ENCODE measurements around the gene LPIN2. TPM values are rescaled to one million over a fixed set of nuclear protein-coding genes. Genes with fewer than 3 reads are reported as not detected.
A peak's percentile ranks its signal among the peaks of the same experiment; 100 is the strongest.

The LPIN2 gene
- total and polyA plus RNA-seq, 4 donors = 58.6 to 284 (median 103) TPM

DNA sequence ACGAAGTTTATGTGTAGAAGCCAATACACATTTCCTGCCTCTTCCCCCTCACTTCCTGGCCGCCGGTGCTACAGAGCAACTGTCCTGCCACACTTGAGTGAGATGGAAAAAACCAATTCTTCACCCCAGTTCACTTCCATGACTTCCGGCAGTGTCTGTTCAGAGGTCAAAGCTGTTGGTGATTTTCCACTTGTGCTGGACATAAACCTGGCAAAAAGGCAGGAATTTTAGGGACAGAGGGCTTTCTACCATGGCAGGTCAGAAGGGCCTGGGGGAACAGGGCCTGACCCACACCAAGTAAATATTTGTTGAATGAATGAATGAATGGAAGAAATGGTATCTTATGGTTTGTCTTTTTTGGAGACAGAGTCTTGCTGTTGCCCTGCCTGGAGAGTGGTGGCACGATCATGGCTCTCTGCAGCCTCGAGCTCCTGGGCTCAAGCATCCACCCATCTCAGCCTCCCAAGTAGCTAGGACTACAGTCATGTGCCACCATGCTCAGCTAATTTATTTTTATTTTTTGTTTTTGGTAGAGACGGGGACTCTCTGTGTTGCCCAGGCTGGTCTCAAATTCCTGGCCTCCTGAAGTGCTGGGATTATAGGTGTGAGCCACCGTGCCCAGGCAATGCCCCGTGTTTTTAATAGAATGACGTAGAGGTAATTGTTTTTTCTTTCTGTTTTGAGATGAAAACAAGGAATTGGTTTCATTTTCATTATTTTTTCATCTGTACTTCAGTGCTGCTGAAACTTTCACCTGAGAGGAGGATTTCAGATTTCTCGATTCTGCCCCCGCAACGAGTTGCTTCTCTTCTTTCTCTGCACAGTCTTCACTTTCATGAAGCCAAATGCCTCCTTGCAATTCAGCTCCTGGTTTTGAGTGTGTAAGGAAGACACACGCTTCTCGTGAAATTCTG is 48.0 kb upstream of the LPIN2 start:
- H3K27me3 ChIP-seq (ENCODE audit: control insufficient read depth in 4 of 4, insufficient read depth in 4 of 4, low read length in 3 of 4) = no peaks in the 10 kb centered on the region
- DNase-seq (ENCODE audit: low spot score) = no peak
- H3K27ac ChIP-seq (ENCODE audit: low read depth in 1 of 2, low read length in 2 of 2) = peak overlapping the region; percentile 31 to 71
- H3K4me3 ChIP-seq (ENCODE audit: low read depth in 1 of 3, low read length in 3 of 3) = no peak overlapping the region
- no peak overlapping the region for H3K9ac ChIP-seq (ENCODE audit: low read depth in 1 of 2, low read length in 2 of 2)
- whole genome bisulfite sequencing = 61% methylated on average over 15 of the region's 15 CpGs
- TF ChIP-seq JUND (IDR thresholded peaks at IDR 0.05) = peak in 1 of 2 donors; percentile 20
- peak; percentile 99 for TF ChIP-seq SP1 (IDR thresholded peaks at IDR 0.05)
- TF ChIP-seq, protein P1, sequence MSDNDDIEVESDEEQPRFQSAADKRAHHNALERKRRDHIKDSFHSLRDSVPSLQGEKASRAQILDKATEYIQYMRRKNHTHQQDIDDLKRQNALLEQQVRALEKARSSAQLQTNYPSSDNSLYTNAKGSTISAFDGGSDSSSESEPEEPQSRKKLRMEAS (IDR thresholded peaks at IDR 0.05) = peak; percentile 74
- peak; percentile 59 to 80 for TF ChIP-seq HNF4A (conservative IDR thresholded peaks at IDR 0.05)
- TF ChIP-seq FOXA1 (IDR thresholded peaks at IDR 0.05) = no peak
- TF ChIP-seq HNF4G (IDR thresholded peaks at IDR 0.05) = peak; percentile 25
- TF ChIP-seq, protein P2, sequence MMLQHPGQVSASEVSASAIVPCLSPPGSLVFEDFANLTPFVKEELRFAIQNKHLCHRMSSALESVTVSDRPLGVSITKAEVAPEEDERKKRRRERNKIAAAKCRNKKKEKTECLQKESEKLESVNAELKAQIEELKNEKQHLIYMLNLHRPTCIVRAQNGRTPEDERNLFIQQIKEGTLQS (IDR thresholded peaks at IDR 0.05) = peak; percentile 82
- peak; percentile 77 to 82 for TF ChIP-seq GABPA (IDR thresholded peaks at IDR 0.05 in 1 of 2, conservative IDR thresholded peaks at IDR 0.05 in 1 of 2)
- TF ChIP-seq, protein P3, sequence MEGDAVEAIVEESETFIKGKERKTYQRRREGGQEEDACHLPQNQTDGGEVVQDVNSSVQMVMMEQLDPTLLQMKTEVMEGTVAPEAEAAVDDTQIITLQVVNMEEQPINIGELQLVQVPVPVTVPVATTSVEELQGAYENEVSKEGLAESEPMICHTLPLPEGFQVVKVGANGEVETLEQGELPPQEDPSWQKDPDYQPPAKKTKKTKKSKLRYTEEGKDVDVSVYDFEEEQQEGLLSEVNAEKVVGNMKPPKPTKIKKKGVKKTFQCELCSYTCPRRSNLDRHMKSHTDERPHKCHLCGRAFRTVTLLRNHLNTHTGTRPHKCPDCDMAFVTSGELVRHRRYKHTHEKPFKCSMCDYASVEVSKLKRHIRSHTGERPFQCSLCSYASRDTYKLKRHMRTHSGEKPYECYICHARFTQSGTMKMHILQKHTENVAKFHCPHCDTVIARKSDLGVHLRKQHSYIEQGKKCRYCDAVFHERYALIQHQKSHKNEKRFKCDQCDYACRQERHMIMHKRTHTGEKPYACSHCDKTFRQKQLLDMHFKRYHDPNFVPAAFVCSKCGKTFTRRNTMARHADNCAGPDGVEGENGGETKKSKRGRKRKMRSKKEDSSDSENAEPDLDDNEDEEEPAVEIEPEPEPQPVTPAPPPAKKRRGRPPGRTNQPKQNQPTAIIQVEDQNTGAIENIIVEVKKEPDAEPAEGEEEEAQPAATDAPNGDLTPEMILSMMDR (IDR thresholded peaks at IDR 0.05; ENCODE audit: low read depth, low read length, missing input control) = no peak
- no peak for TF ChIP-seq YY1 (IDR thresholded peaks at IDR 0.05)
- peak; percentile 81 to 97 for TF ChIP-seq RXRA (IDR thresholded peaks at IDR 0.05)
- TF ChIP-seq EGR1 (IDR thresholded peaks at IDR 0.05; ENCODE audit: low read depth in 2 of 2) = peak; percentile 72 to 79
- TF ChIP-seq RAD21 (IDR thresholded peaks at IDR 0.05) = peak in 1 of 2 donors; percentile 68
- peak; percentile 97 for TF ChIP-seq NR2F2 (IDR thresholded peaks at IDR 0.05)
- TF ChIP-seq FOXA2 (IDR thresholded peaks at IDR 0.05) = no peak
- H3K36me3 ChIP-seq (ENCODE audit: control insufficient read depth in 4 of 4, insufficient read depth in 3 of 4, low read depth in 1 of 4, low read length in 3 of 4) = no peaks in the 10 kb centered on the region
- H3K9me3 ChIP-seq (ENCODE audit: control insufficient read depth in 4 of 4, low read length in 3 of 4) = no peaks in the 10 kb centered on the region
- peaks cover 4 to 10% (median 9%) of the 10 kb centered on the region in 4 donors for H3K4me1 ChIP-seq (ENCODE audit: control insufficient read depth in 4 of 4, insufficient read depth in 4 of 4, low read length in 3 of 4)

DNA sequence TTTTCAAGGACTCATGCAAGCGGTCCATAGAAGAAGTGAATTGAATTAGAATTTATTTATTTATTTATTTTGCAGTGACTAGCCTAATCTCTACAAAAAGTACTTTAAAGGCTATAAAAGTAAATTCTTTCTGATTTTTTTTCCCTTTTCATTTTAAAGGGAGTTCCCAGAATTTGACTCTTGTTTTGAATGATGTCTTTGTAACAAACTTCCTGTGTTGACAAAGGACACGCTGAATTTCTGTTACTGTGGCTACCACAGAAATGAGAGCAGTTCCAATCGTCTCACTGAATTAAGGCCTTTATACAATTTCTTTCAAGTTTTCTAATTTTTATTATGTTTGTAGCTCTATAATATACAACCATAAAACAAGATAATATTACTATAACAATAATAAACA is 46.3 kb upstream of the LPIN2 start:
- peak overlapping the region in 1 of 2 donors; percentile 36 for H3K9ac ChIP-seq (ENCODE audit: low read depth in 1 of 2, low read length in 2 of 2)
- 66% methylated on average over 3 of the region's 3 CpGs for WGBS

More for the DNA sequence above, 46.3 kb upstream of the LPIN2 start:
- no peak overlapping the region for H3K27ac ChIP-seq (ENCODE audit: low read depth in 1 of 2, low read length in 2 of 2)
- H3K9me3 ChIP-seq (ENCODE audit: control insufficient read depth in 4 of 4, low read length in 3 of 4) = no peaks in the 10 kb centered on the region
- H3K27me3 ChIP-seq (ENCODE audit: control insufficient read depth in 4 of 4, insufficient read depth in 4 of 4, low read length in 3 of 4) = no peaks in the 10 kb centered on the region
- peaks cover 4 to 10% (median 9%) of the 10 kb centered on the region in 4 donors for H3K4me1 ChIP-seq (ENCODE audit: control insufficient read depth in 4 of 4, insufficient read depth in 4 of 4, low read length in 3 of 4)
- no peak overlapping the region for H3K4me3 ChIP-seq (ENCODE audit: low read depth in 1 of 3, low read length in 3 of 3)
- H3K36me3 ChIP-seq (ENCODE audit: control insufficient read depth in 4 of 4, insufficient read depth in 3 of 4, low read depth in 1 of 4, low read length in 3 of 4) = no peaks in the 10 kb centered on the region
- DNase-seq (ENCODE audit: low spot score) = no peak
- TF ChIP-seq HNF4G (IDR thresholded peaks at IDR 0.05) (no peak), RAD21 (IDR thresholded peaks at IDR 0.05) (no peak), SP1 (IDR thresholded peaks at IDR 0.05) (peak; percentile 26)
- TF ChIP-seq, protein P3 (IDR thresholded peaks at IDR 0.05; ENCODE audit: low read depth, low read length, missing input control) = no peak
